Uterus (tissue), 2 donors: ENCODE measurements around the gene CITED4.

ENCODE experiments used
- CTCF ChIP-seq, 4 experiments: fragments of 200-600 bp in 2 of 4; fragments of 450-650 bp in 2 of 4; sonication (generic) in 2 of 4; IDR thresholded peaks; one replicate each; pipeline ENCODE4 v1.5.1; 2016 to 2019; ENCODE audit warnings: antibody characterized with exemption in 4 of 4, mild to moderate bottlenecking in 2 of 4, moderate library complexity in 1 of 4
- POLR2A ChIP-seq, 2 donors: fragments of 450-650 bp; IDR thresholded peaks; one replicate each; pipeline ENCODE4 v1.6.1; 2016; ENCODE audit warnings: antibody characterized with exemption in 2 of 2, mild to moderate bottlenecking in 1 of 2, moderate library complexity in 1 of 2

- TF ChIP-seq CTCF (IDR thresholded peaks at IDR 0.05) (no peak), POLR2A (IDR thresholded peaks at IDR 0.05) (no peak)
Observed at GRCh38 chr1:40845895-40846294, 16.3 kb downstream of the CITED4 start.
